Keratinocyte (primary cell): ENCODE data around the gene CSRNP2.

Experiments used
- EZH2 ChIP-seq: IDR thresholded peaks from one replicate; pipeline ENCODE4 v1.6.1; 2012; ENCODE audit warnings: inconsistent platforms, mild to moderate bottlenecking, low read length, moderate library complexity
- TF ChIP-seq, protein P1 (sequence below), 3 experiments: IDR thresholded peaks in 1 of 3; conservative IDR thresholded peaks in 1 of 3; optimal IDR thresholded peaks in 1 of 3; 2 replicates in 2 of 3; 3 replicates in 1 of 3; pipeline versions ENCODE3 to v1.5.1; 2011; ENCODE audit warnings: low read length in 3 of 3, mild to moderate bottlenecking in 3 of 3, moderate library complexity in 2 of 3, control low read depth in 1 of 3, inconsistent platforms in 1 of 3; ENCODE audit not compliant: insufficient read depth in 2 of 3; ENCODE audit errors: extremely low read depth in 1 of 3

DNA sequence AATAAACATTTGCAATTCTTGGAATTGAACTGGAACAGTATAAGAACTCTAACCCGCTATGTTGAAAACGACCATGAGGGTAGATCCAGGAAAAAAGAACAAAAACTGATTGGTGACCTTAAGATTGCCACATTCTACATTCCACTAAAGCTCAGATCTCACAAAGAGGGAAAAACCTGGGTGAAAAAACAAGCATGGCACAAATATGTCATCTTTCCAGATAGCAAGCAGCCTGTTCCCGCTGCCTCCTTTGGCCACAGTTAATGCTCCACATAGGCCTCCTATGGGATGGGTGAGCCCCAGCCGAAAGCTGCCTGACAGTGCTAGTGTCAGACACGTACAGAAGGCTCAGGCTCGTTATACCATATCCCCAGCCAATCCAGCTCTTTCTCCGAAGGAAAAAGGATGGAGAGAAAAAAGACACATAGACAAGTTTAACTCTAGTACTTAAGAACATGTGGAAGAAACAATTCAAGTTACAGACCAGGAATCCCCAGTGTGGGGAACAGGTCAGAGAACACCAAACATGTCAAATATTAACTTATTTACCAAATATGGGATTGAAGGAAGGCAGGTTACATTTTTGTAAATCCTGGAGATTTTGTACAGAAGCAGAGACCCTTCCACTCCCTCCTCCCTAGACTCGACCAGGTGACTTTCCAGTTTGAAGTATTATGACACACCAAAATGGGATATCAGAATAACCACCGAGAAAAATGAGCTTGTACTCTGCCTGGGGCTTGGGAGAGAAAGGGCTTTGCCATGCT lies 20.6 kb downstream of the CSRNP2 start:
- TF ChIP-seq, protein P1, sequence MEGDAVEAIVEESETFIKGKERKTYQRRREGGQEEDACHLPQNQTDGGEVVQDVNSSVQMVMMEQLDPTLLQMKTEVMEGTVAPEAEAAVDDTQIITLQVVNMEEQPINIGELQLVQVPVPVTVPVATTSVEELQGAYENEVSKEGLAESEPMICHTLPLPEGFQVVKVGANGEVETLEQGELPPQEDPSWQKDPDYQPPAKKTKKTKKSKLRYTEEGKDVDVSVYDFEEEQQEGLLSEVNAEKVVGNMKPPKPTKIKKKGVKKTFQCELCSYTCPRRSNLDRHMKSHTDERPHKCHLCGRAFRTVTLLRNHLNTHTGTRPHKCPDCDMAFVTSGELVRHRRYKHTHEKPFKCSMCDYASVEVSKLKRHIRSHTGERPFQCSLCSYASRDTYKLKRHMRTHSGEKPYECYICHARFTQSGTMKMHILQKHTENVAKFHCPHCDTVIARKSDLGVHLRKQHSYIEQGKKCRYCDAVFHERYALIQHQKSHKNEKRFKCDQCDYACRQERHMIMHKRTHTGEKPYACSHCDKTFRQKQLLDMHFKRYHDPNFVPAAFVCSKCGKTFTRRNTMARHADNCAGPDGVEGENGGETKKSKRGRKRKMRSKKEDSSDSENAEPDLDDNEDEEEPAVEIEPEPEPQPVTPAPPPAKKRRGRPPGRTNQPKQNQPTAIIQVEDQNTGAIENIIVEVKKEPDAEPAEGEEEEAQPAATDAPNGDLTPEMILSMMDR (optimal IDR thresholded peaks at IDR 0.05 in 1 of 3, IDR thresholded peaks at IDR 0.05 in 1 of 3, conservative IDR thresholded peaks at IDR 0.05 in 1 of 3; ENCODE audit: extremely low read depth in 1 of 3, insufficient read depth in 2 of 3, low read length in 3 of 3): no peak
- TF ChIP-seq EZH2: no peak
